Dermis microvascular lymphatic vessel endothelial cell (primary cell): ENCODE results near the gene USP40. TPM values are rescaled to one million over a fixed set of nuclear protein-coding genes. Genes with fewer than 3 reads are reported as not detected.
"Not testable (repeated sequence)": the region's sequence is repeated elsewhere in the genome, so short reads cannot be mapped to it uniquely, and the experiment has no call there.

ENCODE experiments used
- DNase-seq, 2 donors: peaks; one replicate each; pipeline versions ENCODE4 v3.0.0 to v3.0.0-alpha.2; 2010; ENCODE audit warnings: low read depth in 2 of 2
- total RNA-seq: library from RNA; depleted of rRNA; stranded (reverse); fragments of >200 nt; gene quantifications from 2 replicates; pipeline ENCODE4 v1.2.1, GENCODE V29; 2014

USP40 gene
- total RNA-seq, result 19.0 and 19.8 TPM in 2 replicates

- DNase-seq, result peak; percentile 84 to 92
Measured at GRCh38 chr2:233566141-233566956, at the start of gene USP40. TSS of gene USP40 (minus strand) at chr2:233566782. CDS start at chr2:233565554, 1,228 bp downstream.

GRCh38 chr2:233611284-233611683 lies 44.7 kb upstream of the USP40 start:
- no peak for DNase-seq

- no peak for DNase-seq
Measured at GRCh38 chr2:233605680-233606079, 39.1 kb upstream of the USP40 start.

- no peak for DNase-seq
Measured at GRCh38 chr2:233604826-233605225, 38.2 kb upstream of the USP40 start.

- DNase-seq, result no peak
Measured at GRCh38 chr2:233603520-233603919, 36.9 kb upstream of the USP40 start.

GRCh38 chr2:233602076-233602475 lies 35.5 kb upstream of the USP40 start:
- DNase-seq, result no peak

GRCh38 chr2:233600386-233600785 lies 33.8 kb upstream of the USP40 start:
- no peak for DNase-seq

GRCh38 chr2:233598952-233599351 lies 32.4 kb upstream of the USP40 start:
- DNase-seq, result no peak

- DNase-seq, result no peak
Measured at GRCh38 chr2:233597522-233597921, 30.9 kb upstream of the USP40 start.

- DNase-seq, result no peak
Measured at GRCh38 chr2:233593201-233593600, 26.6 kb upstream of the USP40 start.

GRCh38 chr2:233592706-233593105 lies 26.1 kb upstream of the USP40 start:
- DNase-seq, result not testable (repeated sequence)

- DNase-seq, result no peak
Measured at GRCh38 chr2:233588400-233588799, 21.8 kb upstream of the USP40 start.

- DNase-seq, result no peak
Measured at GRCh38 chr2:233584210-233584609, 17.6 kb upstream of the USP40 start.

- not testable (repeated sequence) for DNase-seq
Measured at GRCh38 chr2:233583217-233583965, 16.8 kb upstream of the USP40 start.

- not testable (repeated sequence) for DNase-seq
Measured at GRCh38 chr2:233577341-233577740, 10.8 kb upstream of the USP40 start.

GRCh38 chr2:233572468-233572867 lies 5.9 kb upstream of the USP40 start:
- no peak for DNase-seq

GRCh38 chr2:233571462-233571861 lies 4.9 kb upstream of the USP40 start:
- DNase-seq, result no peak

- DNase-seq, result no peak
Measured at GRCh38 chr2:233571001-233571400, 4.4 kb upstream of the USP40 start.

GRCh38 chr2:233565685-233566140 lies 869 bp downstream of the USP40 start:
- no peak for DNase-seq

GRCh38 chr2:233563663-233564430 lies 2.7 kb downstream of the USP40 start:
- no peak for DNase-seq

GRCh38 chr2:233556881-233557736 lies 9.5 kb downstream of the USP40 start:
- peak in 1 of 2 donors; percentile 50 for DNase-seq
